Activated CD4-positive, alpha-beta memory T cell treated with anti-CD3 and anti-CD28 coated beads, Interleukin-2, amount 10 ng/mL, durations not matched to agents 7 days and 5 days (primary cell): ENCODE data around the gene SNX14. TPM values are rescaled to one million over a fixed set of nuclear protein-coding genes. Genes with fewer than 3 reads are reported as not detected.

Experiments used
- total RNA-seq, 2 experiments: library from RNA; stranded (reverse); gene quantifications; one replicate each; pipeline ENCODE4 v1.2.3, GENCODE V29; 2021

SNX14 gene
- total RNA-seq, 2 experiments from 2014 or later, result 48.2 to 50.9 TPM

Other genes starting within 250 kb of the SNX14 start
- gene NT5E, start 143.8 kb downstream of the SNX14 start, total RNA-seq, result 1 to 10 TPM; 2.4 to 3.4 TPM
- 100 to 1,000 TPM in 1 of 2 experiments, 10 to 100 TPM in 1; 100.0 to 101 TPM for gene SYNCRIP, start 49.0 kb upstream of the SNX14 start, total RNA-seq